ENCODE data around the gene EGF.
A peak's percentile ranks its signal among the peaks of the same experiment; 100 is the strongest.

EGF gene

GRCh38 chr4:109916027-109916409, 3.3 kb downstream of the EGF start (continued):
- TF ChIP-seq TSHZ2 (CRISPR knock-in tag; IDR thresholded peaks at IDR 0.05): no peak

DNA sequence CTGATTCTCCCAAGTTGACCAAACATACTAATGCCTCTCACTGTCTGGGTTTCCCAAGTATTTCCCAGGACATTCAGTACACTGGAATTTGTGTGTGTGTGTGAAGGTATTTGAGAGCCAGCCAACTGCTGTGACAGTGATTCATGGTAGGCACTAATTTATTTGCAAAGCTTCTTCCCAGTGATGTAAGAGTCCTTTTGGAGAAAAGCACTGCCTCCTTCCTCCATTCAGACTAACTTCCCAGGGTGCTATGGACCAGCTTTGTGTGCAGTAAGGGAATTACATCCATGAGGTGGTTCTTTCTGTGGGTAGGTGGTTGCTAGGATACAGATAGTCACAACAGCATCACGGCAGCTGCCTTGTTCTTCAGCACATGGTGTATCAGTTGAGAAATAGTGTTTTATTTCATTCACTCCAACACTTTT, 8.7 kb downstream of the EGF start:
- TF ChIP-seq ARNTL (CRISPR knock-in tag; IDR thresholded peaks at IDR 0.05; ENCODE audit: borderline replicate concordance, low read depth) (no peak), ZC3H10 (CRISPR knock-in tag; IDR thresholded peaks at IDR 0.05) (no peak), TCF4 (CRISPR knock-in tag; IDR thresholded peaks at IDR 0.05; ENCODE audit: borderline replicate concordance) (no peak), TSHZ2 (CRISPR knock-in tag; IDR thresholded peaks at IDR 0.05) (no peak), ESRRG (CRISPR knock-in tag; IDR thresholded peaks at IDR 0.05) (no peak), CSRNP3 (CRISPR knock-in tag; IDR thresholded peaks at IDR 0.05) (no peak), CSDC2 (CRISPR knock-in tag; IDR thresholded peaks at IDR 0.05) (no peak)
- TF ChIP-seq, protein P1, sequence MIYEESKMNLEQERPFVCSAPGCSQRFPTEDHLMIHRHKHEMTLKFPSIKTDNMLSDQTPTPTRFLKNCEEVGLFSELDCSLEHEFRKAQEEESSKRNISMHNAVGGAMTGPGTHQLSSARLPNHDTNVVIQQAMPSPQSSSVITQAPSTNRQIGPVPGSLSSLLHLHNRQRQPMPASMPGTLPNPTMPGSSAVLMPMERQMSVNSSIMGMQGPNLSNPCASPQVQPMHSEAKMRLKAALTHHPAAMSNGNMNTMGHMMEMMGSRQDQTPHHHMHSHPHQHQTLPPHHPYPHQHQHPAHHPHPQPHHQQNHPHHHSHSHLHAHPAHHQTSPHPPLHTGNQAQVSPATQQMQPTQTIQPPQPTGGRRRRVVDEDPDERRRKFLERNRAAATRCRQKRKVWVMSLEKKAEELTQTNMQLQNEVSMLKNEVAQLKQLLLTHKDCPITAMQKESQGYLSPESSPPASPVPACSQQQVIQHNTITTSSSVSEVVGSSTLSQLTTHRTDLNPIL (CRISPR knock-in tag; IDR thresholded peaks at IDR 0.05; ENCODE audit: low read depth): no peak
- peak; percentile 87 for ATAC-seq

- TF ChIP-seq ZC3H10 (CRISPR knock-in tag; IDR thresholded peaks at IDR 0.05): no peak
- TF ChIP-seq PATZ1 (CRISPR knock-in tag; IDR thresholded peaks at IDR 0.05; ENCODE audit: borderline replicate concordance): no peak
- no peak for TF ChIP-seq TOX (CRISPR knock-in tag; IDR thresholded peaks at IDR 0.05; ENCODE audit: borderline replicate concordance)
- TF ChIP-seq SNAI2 (CRISPR knock-in tag; IDR thresholded peaks at IDR 0.05): no peak
- no peak for TF ChIP-seq PPARA (CRISPR knock-in tag; IDR thresholded peaks at IDR 0.05; ENCODE audit: borderline replicate concordance)
- TF ChIP-seq RARB (CRISPR knock-in tag; IDR thresholded peaks at IDR 0.05): no peak
- TF ChIP-seq, protein P1 (CRISPR knock-in tag; IDR thresholded peaks at IDR 0.05; ENCODE audit: low read depth): no peak
- TF ChIP-seq, protein P2, sequence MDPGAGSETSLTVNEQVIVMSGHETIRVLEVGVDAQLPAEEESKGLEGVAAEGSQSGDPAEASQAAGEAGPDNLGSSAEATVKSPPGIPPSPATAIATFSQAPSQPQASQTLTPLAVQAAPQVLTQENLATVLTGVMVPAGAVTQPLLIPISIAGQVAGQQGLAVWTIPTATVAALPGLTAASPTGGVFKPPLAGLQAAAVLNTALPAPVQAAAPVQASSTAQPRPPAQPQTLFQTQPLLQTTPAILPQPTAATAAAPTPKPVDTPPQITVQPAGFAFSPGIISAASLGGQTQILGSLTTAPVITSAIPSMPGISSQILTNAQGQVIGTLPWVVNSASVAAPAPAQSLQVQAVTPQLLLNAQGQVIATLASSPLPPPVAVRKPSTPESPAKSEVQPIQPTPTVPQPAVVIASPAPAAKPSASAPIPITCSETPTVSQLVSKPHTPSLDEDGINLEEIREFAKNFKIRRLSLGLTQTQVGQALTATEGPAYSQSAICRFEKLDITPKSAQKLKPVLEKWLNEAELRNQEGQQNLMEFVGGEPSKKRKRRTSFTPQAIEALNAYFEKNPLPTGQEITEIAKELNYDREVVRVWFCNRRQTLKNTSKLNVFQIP (CRISPR knock-in tag; IDR thresholded peaks at IDR 0.05; ENCODE audit: borderline replicate concordance, low read depth): no peak
- no peak for TF ChIP-seq TCF4 (CRISPR knock-in tag; IDR thresholded peaks at IDR 0.05; ENCODE audit: borderline replicate concordance)
- no peak for TF ChIP-seq CSDC2 (CRISPR knock-in tag; IDR thresholded peaks at IDR 0.05)
- TF ChIP-seq OSR1 (CRISPR knock-in tag; IDR thresholded peaks at IDR 0.05): no peak
- TF ChIP-seq ZFP3 (CRISPR knock-in tag; IDR thresholded peaks at IDR 0.05): no peak
- no peak for TF ChIP-seq ZNF70 (CRISPR knock-in tag; IDR thresholded peaks at IDR 0.05)
- no peak for TF ChIP-seq ZFP30 (CRISPR knock-in tag; IDR thresholded peaks at IDR 0.05)
- TF ChIP-seq BACH2 (CRISPR knock-in tag; IDR thresholded peaks at IDR 0.05; ENCODE audit: borderline replicate concordance): no peak
- no peak for TF ChIP-seq CSRNP3 (CRISPR knock-in tag; IDR thresholded peaks at IDR 0.05)
- TF ChIP-seq ZNF8 (CRISPR knock-in tag; IDR thresholded peaks at IDR 0.05): no peak
- ATAC-seq: no peak
Measured at GRCh38 chr4:109925396-109925795, 12.7 kb downstream of the EGF start.

Measured in SK-N-SH treated with all-trans-retinoic acid at 6 μM for 48 hours (cell line).